HepG2 (cell line): Measurements from ENCODE around the gene RARA. TPM values are rescaled to one million over a fixed set of nuclear protein-coding genes. Genes with fewer than 3 reads are reported as not detected.

Source experiments
- FOSL2 ChIP-seq: sonication (generic); formaldehyde crosslinking; IDR thresholded peaks from 2 replicates; pipeline ENCODE4 v1.4.0; 2020; ENCODE audit warnings: missing genetic modification reagents
- HOXA7 ChIP-seq: sonication (generic); formaldehyde crosslinking; IDR thresholded peaks from 2 replicates; pipeline ENCODE4 v1.8.1; 2022; ENCODE audit warnings: mild to moderate bottlenecking, missing genetic modification reagents, moderate library complexity
- MBNL3 ChIP-seq: fragments of 250-450 bp; sonication (Bioruptor Pico); conservative IDR thresholded peaks from 2 replicates; pipeline ENCODE4 v1.8.0; 2022; ENCODE audit warnings: mild to moderate bottlenecking, inconsistent platforms
- NFIB ChIP-seq: sonication (generic); formaldehyde crosslinking; IDR thresholded peaks from 2 replicates; pipeline ENCODE4 v1.9.0; 2021; ENCODE audit warnings: missing genetic modification reagents, mild to moderate bottlenecking, borderline replicate concordance
- NRL ChIP-seq: sonication (generic); formaldehyde crosslinking; IDR thresholded peaks from 2 replicates; pipeline ENCODE4 v1.5.0; 2020; ENCODE audit warnings: missing genetic modification reagents, mild to moderate bottlenecking, moderate library complexity, borderline replicate concordance
- POLR2AphosphoS2 ChIP-seq: IDR thresholded peaks from 2 replicates; pipeline ENCODE4 v1.6.1; 2011; ENCODE audit warnings: low read depth, low read length, improper control_type of control experiment
- TEAD3 ChIP-seq: optimal IDR thresholded peaks from 2 replicates; pipeline ENCODE3; 2016; ENCODE audit warnings: borderline replicate concordance
- ZNF10 ChIP-seq: sonication (generic); formaldehyde crosslinking; IDR thresholded peaks from 2 replicates; pipeline ENCODE4 v1.4.0; 2020; ENCODE audit warnings: mild to moderate bottlenecking, low read depth, missing genetic modification reagents, borderline replicate concordance
- ZNF180 ChIP-seq: sonication (generic); formaldehyde crosslinking; IDR thresholded peaks from 2 replicates; pipeline ENCODE4 v1.4.0; 2020; ENCODE audit warnings: low read depth, missing genetic modification reagents, borderline replicate concordance
- ZNF256 ChIP-seq: sonication (generic); formaldehyde crosslinking; conservative IDR thresholded peaks from 2 replicates; pipeline ENCODE4 v1.4.0; 2020; ENCODE audit warnings: missing genetic modification reagents
- polyA plus RNA-seq, 8 experiments: library from polyadenylated mRNA; depleted of rRNA in 3 of 8; stranded (reverse) in 7 of 8; unstranded in 1 of 8; fragments of >200 nt; fragmentation: Illumina TruSeq in 4 of 8; extraction: Trizol in 4 of 8; gene quantifications; 2 replicates each; pipeline versions ENCODE4 v1.2.1 to v1.2.3, GENCODE V29; 2011 to 2016; ENCODE audit warnings: low read depth in 4 of 8, missing spikeins in 1 of 8, mixed read lengths in 1 of 8; ENCODE audit not compliant: insufficient read depth in 1 of 8
- total RNA-seq, 5 experiments: library from RNA; depleted of rRNA; stranded (reverse); fragments of >200 nt; fragmentation: Illumina TruSeq; extraction: Trizol; gene quantifications; 2 replicates each; pipeline ENCODE4 v1.2.3, GENCODE V29; 2016; ENCODE audit warnings: low read depth in 1 of 5
- TF ChIP-seq, protein P1 (sequence below): sonication (generic); formaldehyde crosslinking; IDR thresholded peaks from 2 replicates; pipeline ENCODE4 v1.8.0; 2022; ENCODE audit warnings: missing genetic modification reagents, mild to moderate bottlenecking, borderline replicate concordance
- TF ChIP-seq, protein P2 (sequence below): sonication (generic); formaldehyde crosslinking; IDR thresholded peaks from 2 replicates; pipeline ENCODE4 v1.4.0; 2020; ENCODE audit warnings: missing genetic modification reagents, borderline replicate concordance
- TF ChIP-seq, protein P3 (sequence below): IDR thresholded peaks from 2 replicates; pipeline ENCODE4 v1.6.1; 2016; ENCODE audit warnings: missing genetic modification reagents, missing compliant biosample characterization
- TF ChIP-seq, protein P4 (sequence below): sonication (generic); formaldehyde crosslinking; IDR thresholded peaks from 2 replicates; pipeline ENCODE4 v1.9.0; 2021; ENCODE audit warnings: missing genetic modification reagents, mild to moderate bottlenecking, borderline replicate concordance
- TF ChIP-seq, protein P5 (sequence below): sonication (generic); formaldehyde crosslinking; IDR thresholded peaks from 2 replicates; pipeline ENCODE4 v1.4.0; 2020; ENCODE audit warnings: mild to moderate bottlenecking, missing genetic modification reagents
- TF ChIP-seq, protein P6 (sequence below): sonication (generic); formaldehyde crosslinking; IDR thresholded peaks from 2 replicates; pipeline ENCODE4 v1.4.0; 2020; ENCODE audit warnings: missing genetic modification reagents, borderline replicate concordance

The RARA gene
- total and polyA plus RNA-seq, 2 of the 13 experiments (the other 11 are each of a cell fraction or from before 2014, with no cell fraction given), result 6.4 to 8.6 TPM

DNA sequence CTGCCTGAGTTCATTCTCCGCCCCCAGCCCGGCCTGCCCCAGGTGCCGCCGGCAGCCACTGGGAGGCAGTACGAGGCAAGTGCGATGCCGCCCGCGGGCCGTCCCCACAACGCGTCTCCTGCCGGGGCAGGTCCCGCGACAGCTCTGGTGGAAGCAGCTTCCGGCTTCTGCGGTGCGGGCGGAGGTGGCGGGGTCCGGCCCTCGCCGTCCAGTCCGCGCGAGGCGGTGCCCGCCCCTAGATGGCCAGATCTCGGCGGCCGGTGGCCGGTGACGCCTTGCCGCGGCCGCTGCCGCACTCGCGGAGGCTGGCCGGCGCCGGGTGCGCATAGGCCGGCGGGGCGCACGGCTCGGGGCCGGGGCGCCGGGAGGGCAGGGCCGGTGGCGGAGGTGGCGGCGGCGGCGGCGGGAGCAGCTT, 53.7 kb downstream of the RARA start (continued):
- TF ChIP-seq MBNL3, result no peak
- TF ChIP-seq POLR2AphosphoS2, result no peak
- TF ChIP-seq, protein P1, sequence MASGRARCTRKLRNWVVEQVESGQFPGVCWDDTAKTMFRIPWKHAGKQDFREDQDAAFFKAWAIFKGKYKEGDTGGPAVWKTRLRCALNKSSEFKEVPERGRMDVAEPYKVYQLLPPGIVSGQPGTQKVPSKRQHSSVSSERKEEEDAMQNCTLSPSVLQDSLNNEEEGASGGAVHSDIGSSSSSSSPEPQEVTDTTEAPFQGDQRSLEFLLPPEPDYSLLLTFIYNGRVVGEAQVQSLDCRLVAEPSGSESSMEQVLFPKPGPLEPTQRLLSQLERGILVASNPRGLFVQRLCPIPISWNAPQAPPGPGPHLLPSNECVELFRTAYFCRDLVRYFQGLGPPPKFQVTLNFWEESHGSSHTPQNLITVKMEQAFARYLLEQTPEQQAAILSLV (CRISPR knock-in tag), result 0 out of 2 replicates have a peak, but pooled peaks have one; percentile 66
- no peak for TF ChIP-seq ZNF10
- TF ChIP-seq, protein P2, sequence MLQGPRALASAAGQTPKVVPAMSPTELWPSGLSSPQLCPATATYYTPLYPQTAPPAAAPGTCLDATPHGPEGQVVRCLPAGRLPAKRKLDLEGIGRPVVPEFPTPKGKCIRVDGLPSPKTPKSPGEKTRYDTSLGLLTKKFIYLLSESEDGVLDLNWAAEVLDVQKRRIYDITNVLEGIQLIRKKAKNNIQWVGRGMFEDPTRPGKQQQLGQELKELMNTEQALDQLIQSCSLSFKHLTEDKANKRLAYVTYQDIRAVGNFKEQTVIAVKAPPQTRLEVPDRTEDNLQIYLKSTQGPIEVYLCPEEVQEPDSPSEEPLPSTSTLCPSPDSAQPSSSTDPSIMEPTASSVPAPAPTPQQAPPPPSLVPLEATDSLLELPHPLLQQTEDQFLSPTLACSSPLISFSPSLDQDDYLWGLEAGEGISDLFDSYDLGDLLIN (CRISPR knock-in tag), result no peak
- TF ChIP-seq NFIB (CRISPR knock-in tag), result no peak
- peak; percentile 49; the same call in 1 of the 2 replicates for TF ChIP-seq NRL (CRISPR knock-in tag)
- TF ChIP-seq, protein P3, sequence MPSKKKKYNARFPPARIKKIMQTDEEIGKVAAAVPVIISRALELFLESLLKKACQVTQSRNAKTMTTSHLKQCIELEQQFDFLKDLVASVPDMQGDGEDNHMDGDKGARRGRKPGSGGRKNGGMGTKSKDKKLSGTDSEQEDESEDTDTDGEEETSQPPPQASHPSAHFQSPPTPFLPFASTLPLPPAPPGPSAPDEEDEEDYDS (CRISPR knock-in tag), result peak; percentile 75
- TF ChIP-seq HOXA7 (CRISPR knock-in tag), result no peak
- TF ChIP-seq ZNF180 (CRISPR knock-in tag), result no peak
- TF ChIP-seq, protein P4, sequence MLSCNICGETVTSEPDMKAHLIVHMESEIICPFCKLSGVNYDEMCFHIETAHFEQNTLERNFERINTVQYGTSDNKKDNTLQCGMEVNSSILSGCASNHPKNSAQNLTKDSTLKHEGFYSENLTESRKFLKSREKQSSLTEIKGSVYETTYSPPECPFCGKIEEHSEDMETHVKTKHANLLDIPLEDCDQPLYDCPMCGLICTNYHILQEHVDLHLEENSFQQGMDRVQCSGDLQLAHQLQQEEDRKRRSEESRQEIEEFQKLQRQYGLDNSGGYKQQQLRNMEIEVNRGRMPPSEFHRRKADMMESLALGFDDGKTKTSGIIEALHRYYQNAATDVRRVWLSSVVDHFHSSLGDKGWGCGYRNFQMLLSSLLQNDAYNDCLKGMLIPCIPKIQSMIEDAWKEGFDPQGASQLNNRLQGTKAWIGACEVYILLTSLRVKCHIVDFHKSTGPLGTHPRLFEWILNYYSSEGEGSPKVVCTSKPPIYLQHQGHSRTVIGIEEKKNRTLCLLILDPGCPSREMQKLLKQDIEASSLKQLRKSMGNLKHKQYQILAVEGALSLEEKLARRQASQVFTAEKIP (CRISPR knock-in tag), result no peak
- peak; percentile 50; the same call in 1 of the 2 replicates for TF ChIP-seq ZNF256 (CRISPR knock-in tag)
- TF ChIP-seq, protein P5, sequence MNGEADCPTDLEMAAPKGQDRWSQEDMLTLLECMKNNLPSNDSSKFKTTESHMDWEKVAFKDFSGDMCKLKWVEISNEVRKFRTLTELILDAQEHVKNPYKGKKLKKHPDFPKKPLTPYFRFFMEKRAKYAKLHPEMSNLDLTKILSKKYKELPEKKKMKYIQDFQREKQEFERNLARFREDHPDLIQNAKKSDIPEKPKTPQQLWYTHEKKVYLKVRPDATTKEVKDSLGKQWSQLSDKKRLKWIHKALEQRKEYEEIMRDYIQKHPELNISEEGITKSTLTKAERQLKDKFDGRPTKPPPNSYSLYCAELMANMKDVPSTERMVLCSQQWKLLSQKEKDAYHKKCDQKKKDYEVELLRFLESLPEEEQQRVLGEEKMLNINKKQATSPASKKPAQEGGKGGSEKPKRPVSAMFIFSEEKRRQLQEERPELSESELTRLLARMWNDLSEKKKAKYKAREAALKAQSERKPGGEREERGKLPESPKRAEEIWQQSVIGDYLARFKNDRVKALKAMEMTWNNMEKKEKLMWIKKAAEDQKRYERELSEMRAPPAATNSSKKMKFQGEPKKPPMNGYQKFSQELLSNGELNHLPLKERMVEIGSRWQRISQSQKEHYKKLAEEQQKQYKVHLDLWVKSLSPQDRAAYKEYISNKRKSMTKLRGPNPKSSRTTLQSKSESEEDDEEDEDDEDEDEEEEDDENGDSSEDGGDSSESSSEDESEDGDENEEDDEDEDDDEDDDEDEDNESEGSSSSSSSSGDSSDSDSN (CRISPR knock-in tag), result peak; percentile 98
- TF ChIP-seq FOSL2, result no peak; the same call in 1 of the 2 replicates
- TF ChIP-seq TEAD3, result peak; percentile 72
- TF ChIP-seq, protein P6, sequence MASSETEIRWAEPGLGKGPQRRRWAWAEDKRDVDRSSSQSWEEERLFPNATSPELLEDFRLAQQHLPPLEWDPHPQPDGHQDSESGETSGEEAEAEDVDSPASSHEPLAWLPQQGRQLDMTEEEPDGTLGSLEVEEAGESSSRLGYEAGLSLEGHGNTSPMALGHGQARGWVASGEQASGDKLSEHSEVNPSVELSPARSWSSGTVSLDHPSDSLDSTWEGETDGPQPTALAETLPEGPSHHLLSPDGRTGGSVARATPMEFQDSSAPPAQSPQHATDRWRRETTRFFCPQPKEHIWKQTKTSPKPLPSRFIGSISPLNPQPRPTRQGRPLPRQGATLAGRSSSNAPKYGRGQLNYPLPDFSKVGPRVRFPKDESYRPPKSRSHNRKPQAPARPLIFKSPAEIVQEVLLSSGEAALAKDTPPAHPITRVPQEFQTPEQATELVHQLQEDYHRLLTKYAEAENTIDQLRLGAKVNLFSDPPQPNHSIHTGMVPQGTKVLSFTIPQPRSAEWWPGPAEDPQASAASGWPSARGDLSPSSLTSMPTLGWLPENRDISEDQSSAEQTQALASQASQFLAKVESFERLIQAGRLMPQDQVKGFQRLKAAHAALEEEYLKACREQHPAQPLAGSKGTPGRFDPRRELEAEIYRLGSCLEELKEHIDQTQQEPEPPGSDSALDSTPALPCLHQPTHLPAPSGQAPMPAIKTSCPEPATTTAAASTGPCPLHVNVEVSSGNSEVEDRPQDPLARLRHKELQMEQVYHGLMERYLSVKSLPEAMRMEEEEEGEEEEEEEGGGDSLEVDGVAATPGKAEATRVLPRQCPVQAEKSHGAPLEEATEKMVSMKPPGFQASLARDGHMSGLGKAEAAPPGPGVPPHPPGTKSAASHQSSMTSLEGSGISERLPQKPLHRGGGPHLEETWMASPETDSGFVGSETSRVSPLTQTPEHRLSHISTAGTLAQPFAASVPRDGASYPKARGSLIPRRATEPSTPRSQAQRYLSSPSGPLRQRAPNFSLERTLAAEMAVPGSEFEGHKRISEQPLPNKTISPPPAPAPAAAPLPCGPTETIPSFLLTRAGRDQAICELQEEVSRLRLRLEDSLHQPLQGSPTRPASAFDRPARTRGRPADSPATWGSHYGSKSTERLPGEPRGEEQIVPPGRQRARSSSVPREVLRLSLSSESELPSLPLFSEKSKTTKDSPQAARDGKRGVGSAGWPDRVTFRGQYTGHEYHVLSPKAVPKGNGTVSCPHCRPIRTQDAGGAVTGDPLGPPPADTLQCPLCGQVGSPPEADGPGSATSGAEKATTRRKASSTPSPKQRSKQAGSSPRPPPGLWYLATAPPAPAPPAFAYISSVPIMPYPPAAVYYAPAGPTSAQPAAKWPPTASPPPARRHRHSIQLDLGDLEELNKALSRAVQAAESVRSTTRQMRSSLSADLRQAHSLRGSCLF (CRISPR knock-in tag), result no peak
